CD4-positive, alpha-beta T cell treated with Interleukin-17A for 1 hour (primary cell): ENCODE results near the gene MYOT.
"Not testable (repeated sequence)": the region's sequence is repeated elsewhere in the genome, so short reads cannot be mapped to it uniquely, and the experiment has no call there.

Experiments
- DNase-seq: peaks from one replicate; pipeline ENCODE4 v3.0.0-alpha.2; 2020

Gene MYOT, protein sequence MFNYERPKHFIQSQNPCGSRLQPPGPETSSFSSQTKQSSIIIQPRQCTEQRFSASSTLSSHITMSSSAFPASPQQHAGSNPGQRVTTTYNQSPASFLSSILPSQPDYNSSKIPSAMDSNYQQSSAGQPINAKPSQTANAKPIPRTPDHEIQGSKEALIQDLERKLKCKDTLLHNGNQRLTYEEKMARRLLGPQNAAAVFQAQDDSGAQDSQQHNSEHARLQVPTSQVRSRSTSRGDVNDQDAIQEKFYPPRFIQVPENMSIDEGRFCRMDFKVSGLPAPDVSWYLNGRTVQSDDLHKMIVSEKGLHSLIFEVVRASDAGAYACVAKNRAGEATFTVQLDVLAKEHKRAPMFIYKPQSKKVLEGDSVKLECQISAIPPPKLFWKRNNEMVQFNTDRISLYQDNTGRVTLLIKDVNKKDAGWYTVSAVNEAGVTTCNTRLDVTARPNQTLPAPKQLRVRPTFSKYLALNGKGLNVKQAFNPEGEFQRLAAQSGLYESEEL

DNA sequence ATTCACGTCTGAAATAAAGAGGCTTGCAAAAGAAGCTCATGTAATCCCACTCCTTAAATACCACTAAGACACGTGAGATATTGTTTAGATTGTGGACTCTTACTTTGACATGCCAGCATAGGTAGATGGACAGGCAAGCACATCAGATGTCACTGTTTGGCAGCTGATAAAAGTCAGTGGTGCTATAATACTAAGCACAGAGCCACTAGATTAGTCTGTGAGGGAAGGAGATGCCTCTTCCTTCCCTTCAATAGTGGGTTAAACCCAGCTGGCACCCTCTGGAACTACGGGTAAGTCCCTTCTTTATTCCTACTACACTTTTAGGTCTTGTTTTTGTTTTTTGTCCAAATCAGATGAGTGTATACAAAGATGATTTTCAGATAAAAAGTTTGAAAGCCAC, at the start of gene MYOT:
MYOT (plus strand) TSS at position 197 of the 400 bp plus-strand sequence. CDS start 2,792 bp downstream, outside the sequence.
- no peak for DNase-seq

GRCh38 chr5:137819766-137820165, 47.9 kb upstream of the MYOT start:
- DNase-seq, result no peak

DNA sequence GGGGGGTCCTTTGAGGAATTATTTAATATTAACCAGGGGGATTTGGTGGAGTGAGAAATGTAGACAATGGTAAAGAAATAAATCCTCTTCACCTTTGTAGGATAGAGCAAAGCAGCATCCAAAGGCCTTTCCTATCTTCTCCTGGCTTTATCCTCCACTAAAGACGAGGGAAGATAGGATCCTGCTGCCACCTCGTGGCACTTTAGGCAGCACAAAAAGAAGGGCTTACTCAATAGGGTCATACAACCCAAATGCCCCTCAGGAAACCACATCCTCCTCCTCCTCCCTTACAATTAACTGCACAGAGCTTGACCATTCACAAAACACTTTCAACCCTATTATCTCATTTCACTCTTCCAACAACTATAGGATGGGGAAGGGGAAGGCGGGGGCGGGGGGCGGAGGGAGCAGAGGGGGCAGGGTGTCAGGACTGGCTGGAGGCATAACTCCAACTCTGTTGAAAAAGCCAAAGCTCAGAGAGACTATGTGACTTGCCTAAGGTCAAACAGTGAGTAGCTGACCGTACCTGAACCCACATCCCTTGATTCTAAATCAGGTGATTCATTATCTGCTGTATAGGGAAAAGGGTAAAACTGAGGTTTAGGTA, 45.4 kb upstream of the MYOT start:
- DNase-seq, result no peak

- DNase-seq, result no peak
Measured at GRCh38 chr5:137822984-137823383, 44.7 kb upstream of the MYOT start.

DNA sequence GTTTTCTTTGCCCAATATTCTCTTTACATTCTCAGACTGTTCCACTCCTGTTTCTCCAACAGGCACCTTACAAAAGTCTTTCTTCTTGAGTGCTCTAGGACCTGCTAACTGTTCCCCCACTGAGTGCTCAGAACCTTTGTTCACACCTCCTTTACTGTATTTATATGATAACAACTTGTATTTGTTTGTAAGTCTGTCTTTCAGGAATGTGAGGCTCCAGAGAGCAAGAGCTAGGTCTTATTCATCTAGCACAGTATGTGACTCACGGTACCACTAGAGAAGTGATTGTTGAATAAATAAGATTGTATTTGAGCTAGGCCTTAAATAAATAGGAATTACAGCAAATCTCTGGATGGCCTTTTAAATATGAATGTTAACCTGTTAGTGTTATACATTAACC, 42.5 kb upstream of the MYOT start:
- DNase-seq, result no peak

- no peak for DNase-seq
Measured at GRCh38 chr5:137826067-137826466, 41.6 kb upstream of the MYOT start.

DNA sequence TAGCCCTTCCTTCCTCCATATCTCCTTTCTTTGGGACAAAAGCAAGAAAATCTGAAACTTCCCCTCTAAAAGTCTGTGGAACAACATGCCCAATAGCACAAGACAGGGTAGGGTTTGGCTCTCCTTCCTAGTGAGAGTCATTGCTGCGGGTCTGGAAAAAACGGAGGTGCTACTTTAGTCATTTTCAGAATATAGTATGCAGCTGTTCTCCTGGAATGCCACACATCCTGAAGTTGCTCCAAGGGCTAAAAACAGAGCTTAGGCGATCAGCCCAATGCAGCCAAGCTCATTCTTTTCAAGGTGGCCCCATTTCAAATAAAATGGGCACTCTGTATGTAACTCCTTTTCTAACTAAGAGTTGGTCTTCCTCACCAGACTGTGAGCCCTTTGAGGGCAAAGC, 39.5 kb upstream of the MYOT start:
- DNase-seq, result no peak

- DNase-seq, result no peak
Measured at GRCh38 chr5:137828664-137829063, 39.0 kb upstream of the MYOT start.

DNA sequence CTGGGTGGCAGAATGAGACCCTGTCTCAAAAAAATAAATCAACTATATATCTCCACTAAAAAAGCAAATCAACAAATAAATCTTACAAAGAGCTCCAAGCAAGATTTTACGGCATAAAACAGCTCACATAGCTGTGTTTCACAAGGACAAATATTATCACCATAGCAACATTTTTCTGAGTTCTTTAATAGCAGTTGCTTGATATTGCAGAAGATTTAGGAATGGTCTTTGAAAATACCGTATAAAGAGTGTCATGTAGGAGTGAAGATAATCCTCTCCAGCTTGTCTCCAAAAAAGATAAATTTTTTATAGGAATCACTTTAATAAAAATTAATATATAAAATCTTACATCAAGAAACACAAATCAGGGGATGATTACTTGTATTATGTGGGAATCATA, 36.6 kb upstream of the MYOT start:
- DNase-seq, result no peak

GRCh38 chr5:137831526-137831925, 36.1 kb upstream of the MYOT start:
- DNase-seq, result no peak

DNA sequence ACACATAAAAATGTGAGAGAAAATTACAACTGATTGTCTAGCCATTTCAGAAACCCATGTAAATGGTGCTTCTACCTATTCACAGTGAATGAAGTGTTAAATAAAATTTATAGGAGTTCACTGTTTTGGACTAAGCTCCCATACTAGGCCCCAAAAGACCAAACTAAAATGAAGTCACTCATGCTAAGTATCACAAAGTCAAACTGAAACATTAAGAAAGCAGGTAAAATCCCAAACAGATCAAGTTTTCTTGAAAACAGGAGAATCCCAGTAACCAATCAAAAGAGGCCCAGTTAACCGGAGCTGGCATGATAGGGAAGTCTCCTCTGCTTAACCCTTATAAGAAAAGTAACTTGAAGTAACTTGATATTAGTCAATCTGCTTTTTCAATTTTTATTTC, 35.2 kb upstream of the MYOT start:
- no peak for DNase-seq

- DNase-seq, result no peak
Measured at GRCh38 chr5:137833463-137833862, 34.2 kb upstream of the MYOT start.

- no peak for DNase-seq
Measured at GRCh38 chr5:137834498-137835049, 33.1 kb upstream of the MYOT start.

DNA sequence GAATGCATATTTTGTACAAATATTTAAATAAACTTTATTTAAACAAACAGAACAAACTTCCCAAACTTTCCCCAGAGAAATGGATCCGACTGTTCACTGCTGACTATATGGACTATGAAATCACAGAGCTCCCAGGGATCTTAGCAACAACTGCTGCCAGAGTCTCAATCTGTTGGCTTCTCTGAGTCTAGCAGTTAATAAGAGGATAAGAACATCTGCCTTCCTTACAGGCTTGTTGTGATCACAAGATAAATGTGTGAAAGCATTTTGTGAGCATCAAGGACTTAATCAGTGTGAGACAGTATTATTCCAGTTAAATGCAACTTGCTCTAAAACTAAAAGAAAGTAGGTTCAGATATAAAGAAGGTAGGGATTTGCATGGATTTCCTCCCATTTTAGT, 31.4 kb upstream of the MYOT start:
- no peak for DNase-seq

GRCh38 chr5:137836997-137837396, 30.7 kb upstream of the MYOT start:
- DNase-seq, result no peak

DNA sequence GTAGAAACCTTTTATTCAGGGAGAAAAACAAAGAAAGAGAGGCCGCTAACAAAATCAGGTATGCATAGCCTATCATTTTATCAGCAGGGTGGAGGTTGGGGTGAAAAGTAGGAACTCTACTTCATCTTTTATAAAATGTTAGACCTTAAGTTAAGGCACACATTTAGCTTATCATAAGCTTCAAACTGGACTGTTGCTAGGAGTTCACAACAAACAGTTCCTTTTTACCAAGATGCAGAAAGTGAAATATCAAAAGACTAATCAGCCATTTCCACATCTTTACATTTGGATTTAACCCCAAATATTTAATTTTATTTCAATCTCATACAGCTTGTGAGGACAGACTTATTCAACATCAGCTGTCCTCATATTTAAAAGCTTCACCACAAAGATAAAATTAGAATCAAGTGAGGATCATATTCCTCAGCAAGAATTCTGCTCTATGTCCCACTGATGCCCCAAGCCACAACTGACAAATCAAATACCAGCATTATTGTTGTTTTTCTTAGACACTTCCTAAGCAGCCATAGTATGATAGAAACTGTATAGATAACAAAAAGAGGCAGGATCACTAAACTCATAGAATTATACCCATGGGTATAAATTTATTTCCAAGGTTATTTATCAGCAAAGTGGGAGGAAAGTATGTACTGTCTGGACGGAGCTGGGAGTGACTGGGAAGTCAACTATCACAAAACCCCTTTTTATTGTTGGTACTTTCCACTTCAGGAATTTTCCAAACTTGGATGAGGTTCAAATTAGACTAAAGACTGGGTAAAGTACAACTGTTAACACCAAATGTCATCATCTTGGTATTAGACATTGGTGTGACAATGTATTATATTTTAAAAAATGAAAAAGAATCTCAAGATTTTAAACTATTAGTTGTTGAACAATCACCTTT, 29.9 kb upstream of the MYOT start:
- DNase-seq, result no peak

DNA sequence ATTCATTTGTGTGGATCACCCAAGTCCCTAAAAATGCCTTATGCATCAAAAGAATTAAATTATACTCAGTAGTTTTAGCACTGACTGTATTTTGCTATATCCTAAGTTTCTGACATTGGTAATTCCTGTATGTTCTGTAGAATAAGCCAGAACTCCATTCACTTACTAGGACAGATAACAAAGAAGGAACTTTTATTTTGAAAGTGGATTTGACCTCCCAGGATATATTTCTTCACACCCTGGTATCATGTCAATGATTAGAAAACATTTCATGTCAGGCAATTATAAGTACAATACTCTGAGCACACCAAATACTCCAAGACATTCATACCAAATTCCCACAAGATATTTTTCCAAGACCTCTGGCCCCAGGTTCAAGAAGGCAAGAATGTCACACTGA, 28.7 kb upstream of the MYOT start:
- no peak for DNase-seq

- no peak for DNase-seq
Measured at GRCh38 chr5:137842296-137842695, 25.4 kb upstream of the MYOT start.

DNA sequence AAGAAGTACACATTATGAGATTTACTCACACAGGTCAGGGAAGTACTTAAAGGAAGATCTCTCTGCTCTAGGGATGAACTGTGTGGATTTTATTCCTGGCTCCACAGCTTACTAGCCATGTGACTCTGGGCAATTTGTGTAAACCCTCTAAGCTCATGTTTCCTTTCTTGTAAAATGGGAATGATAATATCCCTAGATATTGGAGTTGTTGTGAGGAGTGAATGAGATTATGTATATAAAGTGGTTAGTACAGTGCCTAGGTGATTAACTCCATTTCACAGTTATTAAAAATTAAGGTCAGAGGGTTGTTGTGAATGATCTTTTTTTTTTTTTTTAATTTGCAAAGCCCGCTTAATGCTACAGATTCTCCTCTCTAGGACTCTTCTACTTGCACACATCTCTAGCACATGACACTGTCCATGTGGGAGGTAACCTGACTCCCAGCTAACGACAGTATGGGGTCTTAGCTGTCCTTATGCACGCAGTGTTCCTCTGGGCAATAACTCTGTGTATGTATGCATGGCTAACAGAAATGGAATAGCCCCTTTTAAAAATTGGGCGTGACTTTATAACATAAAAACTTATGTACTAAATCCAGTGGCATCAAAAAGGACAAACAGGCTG, 23.9 kb upstream of the MYOT start:
- DNase-seq, result no peak

GRCh38 chr5:137845472-137845871, 22.2 kb upstream of the MYOT start:
- DNase-seq, result no peak

DNA sequence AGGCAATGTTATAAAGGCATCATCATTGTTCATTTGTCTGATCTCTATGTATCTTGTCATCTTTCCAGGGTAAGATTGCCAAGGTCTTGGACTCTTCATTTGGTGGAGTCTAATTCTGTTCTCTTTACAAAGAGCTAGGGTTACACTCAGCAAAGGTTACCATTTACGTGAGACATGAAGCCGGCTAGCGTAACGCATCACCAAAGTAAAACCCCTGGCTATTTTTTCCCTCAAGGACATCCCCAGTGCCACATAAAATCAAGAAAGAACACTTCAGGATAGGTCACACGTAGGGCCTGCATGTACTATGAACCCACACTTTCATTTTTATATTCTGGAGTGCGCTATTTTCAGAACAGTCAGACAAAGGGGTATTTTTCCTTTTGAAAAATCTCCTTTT, 20.0 kb upstream of the MYOT start:
- no peak for DNase-seq

DNA sequence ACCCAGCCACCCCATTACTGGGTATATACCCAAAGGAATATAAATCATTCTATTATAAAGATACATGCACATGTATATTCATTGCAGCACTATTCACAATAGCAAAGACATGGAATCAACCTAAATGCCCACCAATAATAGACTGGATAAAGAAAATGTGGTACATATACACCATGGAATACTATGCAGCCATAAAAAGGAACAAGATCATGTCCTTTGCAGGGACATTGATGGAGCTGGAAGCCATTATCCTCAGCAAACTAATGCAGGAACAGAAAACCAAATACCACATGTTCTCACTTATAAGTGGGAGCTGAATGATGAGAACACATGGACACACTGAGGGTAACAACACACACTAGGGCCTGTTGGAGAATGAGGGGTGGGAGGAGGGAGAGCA, 14.5 kb upstream of the MYOT start:
- DNase-seq, result not testable (repeated sequence)

DNA sequence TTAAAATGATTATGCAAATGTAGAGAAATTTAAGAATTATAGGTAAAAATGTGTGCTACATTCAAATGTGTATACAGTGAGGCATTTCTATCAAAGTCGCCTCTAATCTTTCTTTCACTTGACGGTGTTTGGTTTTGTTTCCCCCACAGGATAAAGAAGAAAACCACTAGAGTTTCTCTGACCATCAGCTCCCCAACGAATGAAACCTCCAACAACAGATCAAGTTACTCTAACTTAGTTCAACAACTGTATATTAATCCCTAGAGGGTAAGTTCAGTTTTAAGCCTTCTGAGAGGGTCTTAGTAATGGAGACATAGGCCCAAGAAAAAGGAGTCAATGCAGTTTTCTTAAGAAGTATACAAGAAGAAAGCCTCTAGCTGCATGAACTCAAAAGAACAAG, 11.5 kb upstream of the MYOT start:
- DNase-seq, result no peak
